HTERT RPE-1 (cell line): Measurements from ENCODE around the gene PRR14L.
"Not testable (repeated sequence)": the region's sequence is repeated elsewhere in the genome, so short reads cannot be mapped to it uniquely, and the experiment has no call there.

Experiments used
- in situ Hi-C: fragments of 300-500 bp; cut with MboI; formaldehyde crosslinking; loops from 4 replicates; pipeline ENCODE4 v1.14.3; 2020; ENCODE audit warnings: low sequenced_read_pairs

PRR14L gene

DNA sequence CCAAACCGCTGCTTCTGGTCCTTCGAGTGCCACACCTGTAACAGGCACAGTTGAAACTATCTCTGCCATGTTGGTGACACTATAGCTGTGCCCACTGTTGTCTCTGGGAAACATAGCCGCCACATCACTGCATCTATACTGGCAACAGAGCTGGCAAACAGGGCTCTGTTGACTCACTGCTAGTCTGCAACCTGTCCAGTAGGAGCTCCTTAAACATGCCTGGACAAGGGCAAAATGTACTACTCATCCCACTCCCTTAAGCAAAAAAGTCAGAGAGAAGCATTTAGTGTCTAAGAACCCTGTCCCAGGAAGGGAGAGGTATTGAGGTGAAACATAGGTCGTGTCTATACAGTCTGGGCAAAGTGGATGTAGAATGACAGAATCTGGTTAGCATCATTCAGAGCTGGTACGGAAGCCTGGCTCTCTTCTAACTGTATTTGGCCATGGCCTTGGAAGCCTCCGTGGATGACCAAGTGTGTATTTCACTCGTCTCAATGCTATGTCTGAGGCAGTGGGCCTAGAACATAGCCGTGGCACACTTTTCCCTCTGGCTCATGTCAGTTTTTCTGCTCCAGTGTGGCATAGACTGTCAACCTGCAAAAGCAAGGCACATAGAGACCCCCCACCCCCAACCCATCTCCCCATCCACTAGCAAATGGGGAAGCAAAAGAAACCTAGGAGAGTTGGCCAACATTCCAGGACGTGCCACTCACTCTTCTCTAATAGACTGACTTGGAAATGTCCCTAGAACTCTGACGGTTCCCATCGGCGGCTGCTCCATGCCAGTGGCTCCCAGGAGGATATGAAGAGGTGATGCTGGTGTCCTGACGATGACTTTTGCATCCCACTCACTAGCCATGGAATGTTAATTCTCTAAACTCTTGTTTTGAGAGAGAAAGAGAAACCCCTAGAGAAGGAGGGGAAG is 66.5 kb downstream of the PRR14L start:
- in situ Hi-C loops = no loop called here

DNA sequence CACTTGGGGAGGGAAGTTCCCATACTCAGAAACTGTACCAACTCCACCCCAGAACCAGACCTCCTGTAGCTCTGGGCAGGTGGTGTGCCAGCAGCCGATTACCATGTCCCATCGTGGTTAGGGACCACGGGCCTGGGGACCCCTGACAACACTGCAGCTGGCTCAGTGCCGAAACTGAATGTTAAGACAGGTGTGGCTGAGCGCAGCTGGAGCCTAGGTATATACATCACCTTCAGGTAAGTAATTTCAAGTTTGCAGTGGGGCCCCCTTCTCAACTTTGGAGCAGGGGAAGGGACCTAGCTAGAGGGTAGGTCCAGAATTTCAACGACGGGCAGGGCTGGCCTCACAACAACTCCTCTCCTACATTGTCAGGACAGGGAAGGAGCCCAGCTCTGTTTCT is 67.2 kb downstream of the PRR14L start:
- in situ Hi-C loops = no loop called here

DNA sequence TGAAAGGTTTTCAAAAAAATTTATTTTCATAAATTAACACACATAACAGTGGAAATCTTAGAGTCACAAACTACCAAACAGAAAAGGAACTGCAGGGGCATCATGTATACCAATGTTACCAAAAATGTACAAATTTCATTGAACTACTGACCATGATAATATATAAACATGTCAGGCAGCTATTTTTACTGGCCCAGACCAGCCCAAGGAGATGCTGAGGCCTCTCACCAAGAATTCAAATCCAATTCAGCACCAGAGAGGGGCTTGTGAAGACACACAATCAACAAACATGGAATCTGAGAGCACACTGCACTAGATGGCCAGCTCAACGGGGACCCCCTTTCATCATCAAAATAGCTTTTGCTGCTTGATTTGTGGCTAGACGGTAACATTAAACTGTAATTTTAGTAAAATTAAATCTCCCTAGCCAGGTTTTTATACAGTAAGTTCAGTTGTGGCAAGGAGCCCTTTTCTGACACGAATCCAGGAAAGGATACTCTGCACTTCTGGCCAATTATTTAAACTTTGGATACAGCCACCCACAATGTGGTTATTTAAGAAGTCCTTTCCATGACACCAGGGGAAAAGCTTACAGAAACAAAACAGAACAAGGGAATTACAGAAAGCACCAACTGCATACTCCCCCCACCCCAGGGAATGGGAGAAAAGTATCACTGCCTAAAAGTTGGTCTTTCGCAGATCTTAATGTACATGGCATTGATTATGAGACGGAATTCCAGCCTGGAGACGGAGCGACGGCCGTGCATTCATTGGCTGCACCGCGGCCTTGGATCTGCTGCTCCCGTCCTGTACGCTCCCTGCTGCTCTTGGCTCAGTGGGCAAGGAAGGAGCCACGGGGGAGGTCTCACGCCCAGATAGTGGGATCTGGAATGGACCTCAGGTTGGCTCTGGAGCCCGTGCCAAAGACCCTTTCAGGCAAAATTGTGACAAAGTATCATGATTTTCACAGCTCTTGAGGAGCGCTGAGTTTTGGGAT is 68.3 kb downstream of the PRR14L start:
- in situ Hi-C loops = no loop called here

DNA sequence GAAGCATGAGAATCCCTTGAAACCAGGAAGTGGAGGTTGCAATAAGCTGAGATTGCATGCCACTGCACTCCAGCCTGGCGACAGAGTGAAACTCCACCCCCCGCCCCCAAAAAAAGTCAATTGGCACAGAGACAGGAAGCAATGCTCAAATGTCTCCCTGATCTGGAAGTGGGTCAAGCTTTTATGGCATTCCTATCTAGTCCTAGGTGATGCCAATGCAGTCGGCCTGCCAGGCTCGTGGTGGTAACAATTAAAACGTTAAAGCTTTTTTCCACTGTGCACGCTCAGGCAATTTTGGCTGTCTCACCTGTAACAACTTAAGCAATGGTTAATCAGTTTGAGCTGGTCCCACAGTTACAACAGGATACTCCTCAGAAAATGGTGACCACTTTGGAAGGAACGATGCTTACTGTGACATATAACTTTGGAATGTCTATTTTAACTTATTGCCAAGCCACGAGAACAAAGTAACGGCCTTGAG is 69.0 kb downstream of the PRR14L start:
- in situ Hi-C loops = no loop called here

DNA sequence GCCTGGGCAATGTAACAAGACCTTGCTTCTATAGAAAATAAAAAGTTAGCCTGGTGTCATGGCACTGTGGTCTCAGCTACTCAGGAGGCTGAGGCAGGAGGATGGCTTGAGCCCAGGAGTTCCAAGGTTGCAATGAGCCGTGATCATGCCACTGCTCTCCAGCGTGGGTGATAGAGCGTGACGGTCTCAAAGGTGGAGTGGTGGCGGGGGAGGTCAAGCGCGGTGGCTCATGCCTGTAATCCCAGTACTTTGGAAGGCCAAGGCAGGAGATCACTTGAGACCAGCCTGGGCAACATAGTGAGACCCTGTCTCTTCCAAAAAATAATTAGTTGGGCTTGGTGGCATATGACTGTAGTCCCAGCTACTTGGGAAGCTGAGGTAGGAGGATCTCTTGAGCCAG is 71.2 kb downstream of the PRR14L start:
- in situ Hi-C loops = no loop called here

DNA sequence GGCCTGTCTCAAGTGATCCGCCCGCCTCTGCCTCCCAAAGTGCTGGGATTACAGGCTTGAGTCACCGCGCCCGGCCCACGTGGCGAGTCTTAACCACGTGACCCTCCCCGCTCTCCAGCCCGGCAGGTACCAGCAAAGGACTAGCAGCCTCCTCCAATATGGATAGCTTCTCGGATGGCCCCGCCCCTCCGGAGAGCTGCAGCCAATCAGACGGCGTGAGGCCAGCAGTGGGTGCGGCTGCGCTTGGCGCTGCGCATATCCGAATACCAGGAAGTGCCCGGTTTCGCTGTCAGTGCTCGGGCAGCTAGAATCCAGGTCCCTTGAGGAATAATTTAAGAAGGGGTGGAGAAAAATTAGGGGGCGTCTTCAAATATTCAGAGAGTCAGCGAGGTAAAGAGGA is 73.2 kb downstream of the PRR14L start:
- in situ Hi-C loops = no loop called here

DNA sequence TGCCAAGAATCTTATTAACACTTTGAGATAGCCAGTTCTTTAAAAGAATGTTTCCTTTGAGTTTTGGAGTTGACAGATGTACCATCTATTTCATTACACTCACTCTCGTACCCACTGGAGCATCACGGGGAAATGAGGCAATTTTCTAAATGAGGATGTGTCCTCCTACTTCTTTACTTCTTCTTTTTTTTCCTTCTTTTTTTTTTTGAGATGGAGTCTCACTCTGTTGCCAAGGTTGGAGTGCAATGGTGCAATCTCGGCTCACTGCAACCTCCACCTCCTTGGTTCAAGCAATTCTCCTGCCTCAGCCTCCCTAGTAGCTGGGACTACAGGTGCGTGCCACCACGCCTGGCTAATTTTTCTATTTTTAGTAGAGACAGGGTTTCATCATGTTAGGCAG is 75.7 kb downstream of the PRR14L start:
- in situ Hi-C loops = not testable (repeated sequence)

DNA sequence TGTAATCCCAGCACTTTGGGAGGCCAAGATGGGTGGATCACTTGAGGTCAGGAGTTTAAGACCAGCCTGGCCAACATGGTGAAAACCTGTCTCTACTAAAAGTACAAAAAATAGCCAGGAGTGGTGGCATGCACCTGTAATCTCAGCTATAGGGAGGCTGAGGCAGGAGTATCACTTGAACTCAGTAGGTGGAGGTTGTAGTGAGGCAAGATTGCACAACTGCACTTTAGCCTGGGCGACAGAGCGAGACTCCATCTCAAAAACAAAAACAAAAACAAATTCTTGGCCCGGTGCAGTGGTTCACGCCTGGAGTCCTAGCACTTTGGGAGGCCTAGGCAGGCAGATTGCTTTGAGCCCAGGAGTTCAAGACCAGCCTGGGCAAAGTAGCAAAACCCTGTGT is 81.1 kb downstream of the PRR14L start:
- in situ Hi-C loops = not testable (repeated sequence)

DNA sequence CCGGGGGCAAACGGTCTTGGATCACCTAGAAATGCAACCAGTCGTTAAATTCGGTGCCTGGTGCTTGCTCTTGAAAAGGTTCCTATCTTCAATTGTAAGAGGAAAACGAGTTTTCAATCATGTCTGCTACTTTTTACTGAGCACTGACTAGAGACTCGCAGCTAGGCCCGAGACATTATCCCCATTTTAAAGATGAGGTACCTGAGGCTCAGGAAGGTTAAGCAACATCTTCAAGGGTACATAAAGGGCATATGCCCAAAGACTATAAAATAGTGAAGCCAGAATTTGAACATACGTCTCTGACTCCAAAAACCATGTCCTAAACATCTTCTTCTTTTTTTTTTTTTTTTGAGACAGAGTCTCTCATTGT is 87.3 kb downstream of the PRR14L start:
- in situ Hi-C loops = no loop called here

DNA sequence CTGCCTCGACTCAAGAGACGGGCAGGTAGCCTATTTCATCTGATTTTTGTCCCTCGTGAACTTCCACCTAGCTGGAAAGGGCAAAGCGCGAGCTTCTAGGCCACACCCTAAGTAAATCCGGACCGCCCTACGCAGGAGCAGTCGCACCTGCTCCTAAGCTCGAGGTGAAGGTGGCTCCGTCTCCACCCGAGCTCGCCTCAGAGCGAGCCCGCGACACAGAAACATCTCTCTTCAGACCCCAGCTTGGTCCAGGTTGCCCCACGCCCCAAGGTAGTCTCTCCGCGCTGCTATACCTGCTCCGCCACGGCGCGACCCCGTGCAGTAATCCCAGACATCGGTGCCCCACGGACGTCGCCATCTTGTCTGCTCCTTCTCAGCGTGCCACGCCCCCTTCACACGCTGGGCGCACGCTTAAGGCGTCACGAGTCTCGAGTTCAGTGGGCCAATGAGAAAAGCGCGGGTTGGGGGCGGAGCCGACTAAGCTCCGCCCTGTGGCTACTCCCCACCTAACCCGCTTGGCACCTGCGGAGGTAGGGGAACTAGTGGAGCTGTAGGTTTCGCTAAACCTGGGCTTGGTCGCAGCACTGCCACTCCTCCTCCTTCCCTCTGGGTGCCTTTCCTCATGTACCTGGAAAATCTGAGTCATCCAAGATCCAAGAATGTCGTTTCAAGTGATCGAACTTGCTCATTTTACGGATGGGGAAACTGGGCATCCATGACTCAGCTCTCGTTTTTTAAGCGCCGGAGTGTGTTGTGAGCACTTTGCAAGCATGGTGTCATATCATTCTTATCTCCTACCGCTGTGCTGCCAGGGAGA is 87.9 kb downstream of the PRR14L start, which contains the start of gene PISD:
Gene PISD (minus strand): TSS at position 365 of the 817 bp plus-strand sequence. CDS start 7 bp downstream, at position 358.
- in situ Hi-C loops = no loop called here

DNA sequence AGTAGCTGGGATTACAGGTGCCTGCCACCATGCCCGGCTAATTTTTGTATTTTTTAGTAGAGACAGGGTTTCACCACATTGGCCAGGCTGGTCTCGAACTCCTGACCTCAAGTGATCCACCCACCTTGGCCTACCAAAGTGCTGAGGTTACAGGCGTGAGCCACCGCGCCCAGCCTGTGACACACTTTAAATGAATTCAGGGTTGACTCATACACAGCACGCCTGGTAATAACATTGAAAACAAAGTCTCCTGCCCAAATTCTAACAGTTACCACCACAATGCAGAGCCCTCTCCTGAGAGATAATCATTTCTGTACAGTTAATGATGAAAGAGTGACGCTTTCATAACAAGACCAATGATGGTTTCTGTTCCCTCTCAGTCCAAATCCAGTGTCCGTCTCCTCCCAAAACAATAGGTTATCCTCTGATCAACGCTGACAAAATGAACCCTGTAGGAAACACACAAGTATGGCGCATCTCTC is 89.0 kb downstream of the PRR14L start:
- in situ Hi-C loops = not testable (repeated sequence)

DNA sequence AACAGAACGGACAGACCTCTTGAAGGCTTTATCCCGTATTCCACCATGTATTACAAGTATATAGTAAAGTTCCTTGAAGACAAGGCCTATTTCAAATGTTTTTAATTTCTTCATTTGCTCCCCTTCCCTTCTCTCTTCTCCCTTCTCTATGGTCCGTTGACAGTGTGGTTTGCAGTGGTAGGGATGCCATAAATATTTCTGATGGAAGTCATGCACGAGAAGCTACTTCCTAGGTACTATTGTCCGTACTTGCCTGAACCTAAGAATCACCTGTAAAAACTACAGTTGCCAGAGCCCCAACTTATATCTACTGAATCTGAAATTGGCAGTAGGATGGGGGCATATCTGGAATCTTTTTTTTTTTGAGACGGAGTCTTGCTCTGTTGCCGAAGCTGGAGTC is 90.7 kb downstream of the PRR14L start:
- in situ Hi-C loops = no loop called here

DNA sequence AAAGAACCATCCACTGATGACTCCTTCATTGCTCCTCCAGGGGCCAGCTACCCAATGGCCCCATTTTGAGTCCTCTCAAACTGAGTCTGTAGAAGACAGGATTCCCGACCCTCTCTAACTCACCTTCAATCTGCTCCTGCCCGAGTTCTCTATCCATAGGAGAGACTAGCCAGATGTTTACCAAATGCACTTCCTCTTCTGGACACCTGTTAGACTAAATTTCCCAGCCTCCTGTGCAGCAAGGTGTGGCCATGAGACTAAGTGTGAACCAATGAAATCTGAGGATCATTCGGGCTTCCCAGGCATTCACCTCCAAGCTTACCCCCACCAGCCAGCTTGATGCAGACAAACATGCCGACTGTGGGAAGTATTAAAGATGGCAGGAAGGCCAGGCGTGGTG is 95.5 kb downstream of the PRR14L start:
- in situ Hi-C loops = no loop called here

DNA sequence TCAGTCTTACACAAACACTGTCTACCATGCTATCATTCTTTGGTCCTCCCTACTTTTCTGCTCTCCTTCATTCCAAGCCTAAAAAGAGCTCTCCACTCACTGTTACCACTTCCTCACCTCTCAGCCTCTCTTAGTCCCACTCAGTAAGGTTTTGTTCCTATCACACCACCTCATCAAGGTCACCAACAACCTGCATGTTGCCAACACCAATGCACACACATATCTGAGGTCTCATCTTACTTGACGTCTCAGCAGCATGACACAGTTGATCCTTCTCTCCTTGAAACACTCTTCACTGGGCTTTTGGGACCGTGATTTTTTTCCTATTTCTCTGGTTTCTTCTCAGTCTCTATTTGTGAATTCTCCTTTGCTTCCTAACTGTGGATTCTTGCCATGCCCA is 96.0 kb downstream of the PRR14L start:
- in situ Hi-C loops = no loop called here

DNA sequence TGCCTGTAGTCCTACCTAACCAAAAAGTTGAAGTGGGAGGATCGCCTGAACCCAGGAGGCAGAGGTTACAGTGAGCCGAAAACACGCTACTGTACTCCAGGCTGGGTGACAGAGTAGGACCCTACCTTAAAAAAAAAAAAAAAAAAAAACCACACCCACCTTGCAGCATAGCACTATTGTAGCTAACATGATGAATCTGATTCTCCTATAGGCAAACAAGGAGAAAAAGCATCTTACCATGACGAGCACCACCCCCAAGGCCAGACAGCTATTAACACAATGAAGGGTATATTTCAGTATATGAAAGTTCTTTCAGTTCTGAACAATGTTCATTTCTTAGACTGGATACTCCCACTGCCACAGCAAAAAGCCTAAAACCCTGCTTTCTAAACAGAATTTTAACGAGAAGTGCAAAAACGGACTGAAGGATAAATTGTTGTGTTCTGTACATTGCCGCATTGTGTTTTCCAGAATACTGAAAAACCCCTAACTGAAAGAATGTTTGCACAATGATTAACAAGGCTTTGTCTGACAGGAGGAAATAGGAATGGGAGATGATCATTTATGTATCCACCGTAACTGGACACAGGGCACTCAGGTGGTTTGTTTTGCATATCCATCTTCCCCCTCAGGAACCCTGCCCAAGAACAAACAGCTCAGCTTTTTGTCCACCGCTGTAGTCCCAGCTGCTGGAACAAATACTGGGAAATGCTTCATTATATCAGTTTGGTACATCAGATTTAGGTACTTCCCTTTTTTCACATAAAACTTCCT is 96.8 kb downstream of the PRR14L start:
- in situ Hi-C loops = no loop called here

DNA sequence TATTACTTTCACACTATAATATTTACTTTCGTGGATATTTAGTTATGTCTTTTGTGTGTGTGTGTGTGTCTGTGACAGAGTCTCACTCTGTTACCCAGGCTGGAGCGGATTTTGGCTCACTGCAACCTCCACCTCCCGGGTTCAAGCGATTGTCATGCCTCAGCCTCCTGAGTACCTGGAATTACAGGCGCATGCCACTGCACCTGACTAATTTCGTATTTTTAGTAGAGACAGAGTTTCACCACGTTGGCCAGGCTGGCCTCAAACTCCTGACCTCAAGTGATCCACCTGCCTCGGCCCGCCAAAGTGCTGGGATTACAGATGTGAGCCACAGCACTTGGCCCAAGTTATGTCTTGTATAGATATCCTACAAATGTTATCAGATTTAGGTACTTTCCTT is 97.8 kb downstream of the PRR14L start:
- in situ Hi-C loops = no loop called here

DNA sequence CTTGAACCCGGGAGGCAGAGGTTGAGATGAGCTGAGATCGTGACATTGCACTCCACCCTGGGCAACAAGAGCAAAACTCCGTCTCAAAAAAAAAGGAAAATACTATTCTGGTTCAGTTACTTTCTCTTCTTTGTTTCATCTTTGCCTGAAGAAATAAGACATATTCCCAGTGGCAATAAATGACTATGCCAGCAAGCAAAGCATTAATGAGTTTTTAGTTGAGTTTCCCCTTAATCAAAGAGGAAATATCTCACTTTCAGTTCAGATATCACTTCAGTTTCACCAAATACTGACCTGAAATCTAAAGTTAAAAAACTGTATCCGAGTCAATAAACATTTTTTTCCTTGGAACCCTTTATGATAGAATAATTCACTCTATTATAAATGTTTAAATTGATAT is 98.3 kb downstream of the PRR14L start:
- in situ Hi-C loops = no loop called here

DNA sequence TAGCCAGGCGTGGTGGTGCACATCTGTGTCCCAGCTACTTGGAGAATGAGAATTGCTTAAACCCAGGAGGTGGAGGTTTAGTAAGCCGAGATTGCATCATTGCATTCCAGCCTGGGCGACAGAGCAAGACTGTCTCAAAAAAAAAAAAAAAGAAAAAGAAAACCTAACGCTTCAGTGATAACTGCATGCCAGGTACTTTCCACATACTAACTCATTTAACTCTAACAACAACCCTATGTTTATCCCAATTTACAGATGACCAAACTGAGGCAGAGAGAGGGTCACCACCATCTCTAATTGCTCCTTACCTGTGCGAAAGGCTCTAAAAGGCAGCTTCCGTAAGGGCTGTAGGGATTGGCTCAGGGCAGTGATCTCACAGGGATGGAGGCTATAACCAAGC is 99.5 kb downstream of the PRR14L start:
- in situ Hi-C loops = no loop called here

DNA sequence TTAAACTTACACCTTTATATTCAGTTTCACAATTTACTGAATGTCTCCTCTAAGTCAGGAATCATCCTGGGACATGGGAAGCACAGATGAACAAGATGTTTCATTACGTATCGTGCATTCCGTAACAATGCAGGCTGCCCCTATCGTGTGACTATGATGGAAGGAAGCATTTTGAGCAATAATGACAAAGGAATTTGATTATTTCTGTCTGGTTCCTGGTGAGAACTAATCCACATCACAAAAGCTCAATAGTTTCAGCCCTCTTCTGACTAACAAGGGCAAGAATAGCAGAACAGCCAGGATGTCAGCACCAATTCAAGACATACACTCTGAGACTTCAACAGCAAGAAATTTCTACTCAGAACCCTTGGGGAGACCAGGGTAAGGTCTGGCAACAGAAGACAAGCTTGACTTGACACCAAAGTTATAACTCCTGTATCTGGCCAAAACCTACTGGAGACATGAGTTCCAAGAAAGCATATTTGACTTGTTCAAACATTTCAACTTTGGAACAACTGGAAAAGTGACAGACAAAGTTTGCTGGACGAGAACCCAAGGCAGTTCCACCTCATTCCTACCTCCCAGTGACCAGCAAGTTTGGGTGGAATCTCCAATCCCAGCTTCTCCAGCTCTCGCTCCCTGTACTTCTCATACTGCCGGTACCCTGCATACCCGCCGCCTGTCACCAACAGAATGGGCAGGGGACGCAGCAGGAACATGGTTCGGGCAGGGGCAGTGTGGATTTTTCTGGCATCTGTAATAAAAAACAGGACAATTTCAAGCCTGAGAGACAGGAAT is 102.2 kb downstream of the PRR14L start:
- in situ Hi-C loops = no loop called here
